Smooth muscle cell (in vitro differentiated cells): ENCODE results near the gene SMIM32. TPM values are rescaled to one million over a fixed set of nuclear protein-coding genes. Genes with fewer than 3 reads are reported as not detected.

Experiments
- DNase-seq: peaks from one replicate; lab custom pipeline; 2025; ENCODE audit not compliant: unreplicated experiment; lab: John Stamatoyannopoulos, UW
- H2AFZ ChIP-seq: fragments of 200-600 bp; sonication (generic); 2 replicates; pipeline ENCODE4 v1.6.0; 2016; ENCODE audit warnings: antibody characterized with exemption, low read depth, mild to moderate bottlenecking
- H3F3A ChIP-seq: fragments of 200-600 bp; sonication (generic); 2 replicates; pipeline ENCODE4 v1.6.0; 2017; ENCODE audit warnings: antibody characterized with exemption, low read depth
- H3K27ac ChIP-seq: fragments of 200-600 bp; sonication (generic); 2 replicates; pipeline ENCODE4 v1.5.1; 2016; ENCODE audit warnings: low read depth, mild to moderate bottlenecking
- H3K27me3 ChIP-seq: fragments of 200-600 bp; sonication (generic); 2 replicates; pipeline ENCODE4 v1.6.1; 2016; ENCODE audit warnings: low read depth, mild to moderate bottlenecking
- H3K36me3 ChIP-seq: fragments of 200-600 bp; sonication (generic); 2 replicates; pipeline ENCODE4 v1.5.1; 2016; ENCODE audit warnings: low read depth
- H3K4me1 ChIP-seq: fragments of 200-600 bp; sonication (generic); 2 replicates; pipeline ENCODE4 v1.5.1; 2016; ENCODE audit warnings: low read depth
- H3K4me2 ChIP-seq: fragments of 200-600 bp; sonication (generic); 2 replicates; pipeline ENCODE4 v1.6.0; 2016; ENCODE audit warnings: mild to moderate bottlenecking
- H3K4me3 ChIP-seq: fragments of 200-600 bp; sonication (generic); 2 replicates; pipeline ENCODE4 v1.5.1; 2016; ENCODE audit warnings: mild to moderate bottlenecking
- H3K79me2 ChIP-seq: fragments of 200-600 bp; sonication (generic); 2 replicates; pipeline ENCODE4 v1.6.0; 2016; ENCODE audit warnings: low read depth, mild to moderate bottlenecking
- H3K9ac ChIP-seq: fragments of 200-600 bp; sonication (generic); 2 replicates; pipeline ENCODE4 v1.6.0; 2016; ENCODE audit warnings: low read depth
- H3K9me3 ChIP-seq: fragments of 200-600 bp; sonication (generic); replicated peaks from 2 replicates; pipeline ENCODE4 v1.5.1; 2016; ENCODE audit warnings: low read depth
- H4K20me1 ChIP-seq: fragments of 200-600 bp; sonication (generic); 2 replicates; pipeline ENCODE4 v1.6.0; 2016; ENCODE audit warnings: low read depth
- CTCF ChIP-seq: fragments of 200-600 bp; sonication (generic); IDR thresholded peaks from 2 replicates; pipeline ENCODE4 v1.5.1; 2017; ENCODE audit warnings: borderline replicate concordance, mild to moderate bottlenecking, antibody characterized with exemption; ENCODE audit not compliant: insufficient read depth, poor library complexity, severe bottlenecking
- WGBS: methylation state at CpG from one replicate; pipeline ENCODE4 v1.1.7; 2016; ENCODE audit warnings: low lambda C conversion rate; 5-methylcytosine and 5-hydroxymethylcytosine counted together
- polyA plus RNA-seq: library from polyadenylated mRNA; unstranded; fragments of >200 nt; fragmentation: Nextera tagmentation; extraction: Ambion mirVana; gene quantifications from 2 replicates; pipeline ENCODE4 v1.2.1, GENCODE V29; 2016
- total RNA-seq: library from RNA; depleted of rRNA; stranded (reverse); fragments of >200 nt; gene quantifications from 2 replicates; pipeline ENCODE4 v1.2.3, GENCODE V29; 2014

SMIM32 gene
- total and polyA plus RNA-seq, 2 experiments from 2014 or later = 1.5 to 2.2 TPM

GRCh38 chr5:136195971-136196820 lies 3.2 kb upstream of the SMIM32 start:
- Histone ChIP-seq H4K20me1 (peaks cover 10% of the 10 kb centered on the region), H3K27me3 (peaks cover 24% of the 10 kb centered on the region), H3K4me1 (peaks cover 17% of the 10 kb centered on the region), H3K9ac (peak overlapping the region; percentile 22), H3K9me3 (no peaks in the 10 kb centered on the region), H3F3A (no peaks in the 10 kb centered on the region), H2AFZ (no peak overlapping the region), H3K4me2 (peak overlapping the region; percentile 28), H3K79me2 (no peaks in the 10 kb centered on the region), H3K36me3 (no peaks in the 10 kb centered on the region), H3K4me3 (no peak overlapping the region), H3K27ac (peak overlapping the region; percentile 65)
- DNase-seq = no peak
- 46% methylated on average over 12 of the region's 12 CpGs for WGBS
- no peak for TF ChIP-seq CTCF

- H3K27me3 ChIP-seq = peaks cover 40% of the 10 kb centered on the region
- 92% methylated on average over 3 of the region's 3 CpGs for WGBS
- no peak for DNase-seq
Measured at GRCh38 chr5:136194576-136194975, 1.6 kb upstream of the SMIM32 start.

GRCh38 chr5:136193322-136193935 lies 467 bp upstream of the SMIM32 start:
- Histone ChIP-seq H3K4me2 (peak overlapping the region; percentile 99), H3K4me1 (peaks cover 17% of the 10 kb centered on the region), H3K36me3 (no peaks in the 10 kb centered on the region), H2AFZ (no peak overlapping the region), H3F3A (no peaks in the 10 kb centered on the region), H3K27ac (no peak overlapping the region), H4K20me1 (peaks cover 25% of the 10 kb centered on the region), H3K27me3 (peaks cover 41% of the 10 kb centered on the region), H3K79me2 (no peaks in the 10 kb centered on the region), H3K9me3 (no peaks in the 10 kb centered on the region), H3K4me3 (peak overlapping the region; percentile 58), H3K9ac (no peak overlapping the region)
- DNase-seq = no peak
- TF ChIP-seq CTCF = no peak
- WGBS = 74% methylated on average over 18 of the region's 18 CpGs

More at GRCh38 chr5:136194576-136194975, 1.6 kb upstream of the SMIM32 start:
- Histone ChIP-seq H3K79me2 (no peaks in the 10 kb centered on the region), H2AFZ (no peak overlapping the region), H4K20me1 (peaks cover 25% of the 10 kb centered on the region), H3K27ac (no peak overlapping the region), H3K4me1 (peaks cover 17% of the 10 kb centered on the region), H3F3A (no peaks in the 10 kb centered on the region), H3K9ac (no peak overlapping the region), H3K9me3 (no peaks in the 10 kb centered on the region), H3K4me3 (no peak overlapping the region), H3K4me2 (no peak overlapping the region), H3K36me3 (no peaks in the 10 kb centered on the region)
- no peak for TF ChIP-seq CTCF
